Epithelial cell of esophagus (primary cell): ENCODE measurements around the gene UIMC1.

Experiments
- DNase-seq: peaks from one replicate; pipeline ENCODE4 v3.0.0; 2010; ENCODE audit warnings: low read depth
- H3K4me3 ChIP-seq: 2 replicates; pipeline ENCODE4 v1.5.1; 2011; ENCODE audit warnings: mild to moderate bottlenecking, low read length, control low read depth
- TF ChIP-seq, protein P1 (sequence below): IDR thresholded peaks from 2 replicates; pipeline ENCODE4 v1.5.1; 2011; ENCODE audit warnings: low read depth, mild to moderate bottlenecking, low read length, control low read depth, inconsistent platforms; ENCODE audit not compliant: insufficient read depth; ENCODE audit errors: missing control alignments

The UIMC1 gene

DNA sequence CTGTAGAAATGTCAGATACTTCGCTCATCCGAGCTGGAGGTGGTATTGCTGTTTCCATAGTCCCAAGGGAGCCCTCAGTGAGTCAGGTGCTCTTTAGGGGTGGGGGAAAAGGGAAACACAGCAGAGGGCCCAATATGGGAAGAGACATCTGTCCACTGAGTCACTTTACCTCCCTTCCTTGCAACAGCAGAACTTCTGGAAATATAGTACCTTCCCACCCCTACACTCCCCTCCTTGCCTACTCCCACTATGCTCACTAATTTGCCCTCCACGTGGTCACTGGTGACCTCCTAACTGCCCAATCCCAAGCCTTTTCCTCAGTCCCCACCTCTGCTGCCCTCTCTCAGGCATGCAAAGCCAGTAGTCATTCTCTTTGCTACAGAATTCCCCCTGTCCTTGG lies 109.3 kb downstream of the UIMC1 start:
- H3K4me3 ChIP-seq = no peak overlapping the region
- DNase-seq = no peak
- TF ChIP-seq, protein P1, sequence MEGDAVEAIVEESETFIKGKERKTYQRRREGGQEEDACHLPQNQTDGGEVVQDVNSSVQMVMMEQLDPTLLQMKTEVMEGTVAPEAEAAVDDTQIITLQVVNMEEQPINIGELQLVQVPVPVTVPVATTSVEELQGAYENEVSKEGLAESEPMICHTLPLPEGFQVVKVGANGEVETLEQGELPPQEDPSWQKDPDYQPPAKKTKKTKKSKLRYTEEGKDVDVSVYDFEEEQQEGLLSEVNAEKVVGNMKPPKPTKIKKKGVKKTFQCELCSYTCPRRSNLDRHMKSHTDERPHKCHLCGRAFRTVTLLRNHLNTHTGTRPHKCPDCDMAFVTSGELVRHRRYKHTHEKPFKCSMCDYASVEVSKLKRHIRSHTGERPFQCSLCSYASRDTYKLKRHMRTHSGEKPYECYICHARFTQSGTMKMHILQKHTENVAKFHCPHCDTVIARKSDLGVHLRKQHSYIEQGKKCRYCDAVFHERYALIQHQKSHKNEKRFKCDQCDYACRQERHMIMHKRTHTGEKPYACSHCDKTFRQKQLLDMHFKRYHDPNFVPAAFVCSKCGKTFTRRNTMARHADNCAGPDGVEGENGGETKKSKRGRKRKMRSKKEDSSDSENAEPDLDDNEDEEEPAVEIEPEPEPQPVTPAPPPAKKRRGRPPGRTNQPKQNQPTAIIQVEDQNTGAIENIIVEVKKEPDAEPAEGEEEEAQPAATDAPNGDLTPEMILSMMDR = no peak

DNA sequence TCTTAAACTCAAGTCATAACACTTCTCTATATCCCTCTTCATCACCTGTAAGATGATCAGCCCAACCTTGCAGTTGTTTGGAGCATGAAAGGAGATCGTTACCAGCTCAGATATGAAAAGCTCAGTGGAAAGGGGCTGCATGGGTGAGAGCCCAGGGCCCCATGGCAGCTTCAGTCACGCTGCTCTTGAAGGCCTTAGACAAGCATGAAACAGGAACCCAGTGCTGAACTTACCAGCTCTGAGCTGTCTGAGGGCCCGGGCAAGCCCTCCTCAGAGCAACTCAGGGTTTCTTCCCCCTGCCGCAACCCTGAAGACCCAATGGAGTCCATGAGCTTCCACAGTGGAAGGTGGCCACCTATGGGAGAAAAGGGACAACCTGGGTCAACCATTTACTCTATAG lies 110.7 kb downstream of the UIMC1 start:
- TF ChIP-seq, protein P1 = no peak
- no peak for DNase-seq
- H3K4me3 ChIP-seq = no peak overlapping the region

DNA sequence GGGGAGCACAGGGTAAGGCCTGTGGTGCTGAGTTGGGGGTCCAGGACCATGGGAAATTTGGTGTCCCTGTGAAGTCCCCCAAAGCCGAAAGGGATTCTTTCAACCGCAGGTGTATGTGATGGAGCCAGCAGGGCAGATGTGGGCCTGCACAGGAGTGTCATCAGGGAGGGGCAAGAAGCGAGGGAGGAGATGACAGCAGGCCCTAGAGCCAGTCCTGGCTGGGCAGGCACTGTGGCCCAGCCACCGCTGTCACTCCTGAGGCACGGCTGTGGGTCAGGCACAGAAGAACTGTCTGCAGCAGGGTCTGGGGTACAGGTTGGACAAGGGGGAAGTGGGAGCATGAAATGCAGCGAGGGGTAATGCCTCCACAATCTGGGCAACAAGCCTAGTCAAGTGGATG lies 112.3 kb downstream of the UIMC1 start:
- DNase-seq = no peak
- TF ChIP-seq, protein P1 = no peak
- H3K4me3 ChIP-seq = no peak overlapping the region

DNA sequence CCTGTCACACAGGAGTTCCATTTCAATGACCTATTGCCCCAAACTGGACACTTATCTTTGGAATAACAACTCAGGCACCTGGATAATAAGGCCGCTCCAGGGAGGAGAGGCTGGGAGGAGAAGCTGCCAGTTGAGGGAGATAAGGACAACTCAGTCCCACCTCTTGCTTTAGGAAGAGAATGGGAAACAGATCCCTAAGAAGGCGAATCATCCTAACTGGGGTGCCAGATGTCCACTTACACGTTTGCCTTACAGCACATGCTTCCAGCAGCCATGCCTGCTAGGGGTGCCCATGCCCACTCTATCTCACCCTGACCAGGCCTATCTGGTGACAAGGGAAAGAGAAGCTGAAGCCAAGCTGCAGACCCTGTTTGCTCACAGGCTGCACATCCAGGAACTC lies 113.9 kb downstream of the UIMC1 start:
- no peak for DNase-seq
- TF ChIP-seq, protein P1 = no peak
- H3K4me3 ChIP-seq = no peak overlapping the region

GRCh38 chr5:176891331-176891958 lies 115.1 kb downstream of the UIMC1 start:
- TF ChIP-seq, protein P1 = no peak
- no peak for DNase-seq
- H3K4me3 ChIP-seq = no peak overlapping the region

DNA sequence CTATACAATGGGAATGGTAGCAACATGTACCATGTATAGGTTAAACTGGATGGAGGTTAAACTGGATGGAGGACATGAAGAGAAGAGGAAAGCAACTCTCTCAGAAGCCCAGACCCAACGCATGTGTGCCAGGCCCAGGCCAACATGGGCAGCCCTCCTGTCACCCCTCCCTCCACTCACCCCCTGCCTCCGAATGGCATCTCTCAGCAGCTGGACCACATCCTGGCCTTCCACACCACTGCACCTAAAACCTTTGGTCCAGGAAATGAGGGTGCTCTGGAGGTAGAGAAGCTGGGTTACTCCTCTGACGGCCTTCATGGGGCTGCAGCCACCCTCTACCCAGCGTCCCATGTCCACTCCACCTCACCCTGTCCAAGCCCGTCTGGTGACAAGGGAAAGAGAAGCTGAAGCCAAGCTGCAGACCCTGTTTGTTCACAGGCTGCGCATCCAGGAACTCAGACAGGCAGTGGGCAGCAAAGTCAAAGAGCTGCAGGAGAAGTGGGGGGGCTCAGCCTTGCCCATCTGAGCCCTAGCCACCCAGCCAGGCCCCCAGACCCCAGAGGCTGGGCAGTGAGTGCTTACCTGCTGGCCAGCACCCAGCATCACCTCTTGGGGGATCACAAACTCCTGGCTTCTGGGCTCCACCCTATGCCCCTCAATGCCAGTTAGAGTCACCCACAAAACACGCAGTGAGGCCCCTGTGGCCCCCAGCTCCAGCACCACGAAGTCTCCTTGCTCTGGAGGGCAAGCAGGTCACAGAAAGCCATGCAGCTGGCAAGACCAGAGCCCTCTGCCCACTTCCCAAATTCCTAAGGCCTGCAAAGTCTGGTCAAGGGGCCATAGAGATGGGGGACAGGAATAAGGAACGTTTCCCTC lies 115.9 kb downstream of the UIMC1 start:
- TF ChIP-seq, protein P1 = no peak
- H3K4me3 ChIP-seq = no peak overlapping the region
- no peak for DNase-seq
